ENCODE data around the gene RCOR3. TPM values are rescaled to one million over a fixed set of nuclear protein-coding genes. Genes with fewer than 3 reads are reported as not detected.

RCOR3 gene
- total RNA-seq, 1 donor from 2014 or later: 9.0 TPM

Other genes with a start within 250 kb of the RCOR3 start
- gene KCNH1, start 125.2 kb upstream of the RCOR3 start, total RNA-seq: not detected in 2 replicates
- 14.4 and 14.8 TPM in 2 replicates for gene TRAF5, start 67.5 kb downstream of the RCOR3 start, total RNA-seq
- not detected in 2 replicates for gene RD3, start 232.8 kb downstream of the RCOR3 start, total RNA-seq

Measured in pulmonary artery endothelial cell (primary cell).